HCT116 (cell line): ENCODE results near the gene CEACAM1. TPM values are rescaled to one million over a fixed set of nuclear protein-coding genes. Genes with fewer than 3 reads are reported as not detected.

Experiments
- ATAC-seq: fragments of 200-7000 bp; cut with Tn5 transposase; 2 replicates; pipeline ENCODE4 v1.9.1; 2020; ENCODE audit warnings: mild to moderate bottlenecking, moderate library complexity
- BruUV-seq: library from RNA; stranded (reverse); fragments of 400-500 nt; replicated peaks from 2 replicates; lab custom pipeline; 2021; lab: Mats Ljungman, UMichigan
- CTCF ChIA-PET: fragments of 300-600 bp; sonication (Branson Sonifier 250); formaldehyde crosslinking; loops from one replicate; lab custom pipeline; 2021; ENCODE audit warnings: antibody characterized with exemption; lab: Charles Lee
- POLR2A ChIA-PET: fragments of 300-600, 350-600 bp; sonication (Branson Sonifier 250); formaldehyde crosslinking; loops from one replicate; lab custom pipeline; 2021; ENCODE audit warnings: antibody characterized with exemption; lab: Charles Lee
- RAD21 ChIA-PET, 2 experiments: fragments of 300-600 bp; sonication (Branson Sonifier 250); formaldehyde crosslinking; loops; one replicate each; lab custom pipeline; 2023; ENCODE audit warnings: low total read pairs in 2 of 2; ENCODE audit not compliant: uncharacterized antibody in 2 of 2, unreplicated experiment in 2 of 2, low non-redundant PET in 1 of 2; lab: Charles Lee
- DNase-seq: peaks from one replicate; pipeline ENCODE4 v3.0.0-alpha.2; 2010; ENCODE audit warnings: low read depth, low spot score
- H2AFZ ChIP-seq: fragments of 200-600 bp; shearing (Covaris generic), sonication (generic); 2 replicates; pipeline ENCODE4 v1.6.1; 2017; ENCODE audit warnings: low read depth, mixed run types, mixed read lengths, antibody characterized with exemption, low read length; ENCODE audit not compliant: poor library complexity, severe bottlenecking
- H3K27ac ChIP-seq: 2 replicates; pipeline ENCODE4 v1.5.1; 2012; ENCODE audit warnings: low read depth, low read length
- H3K27me3 ChIP-seq: fragments of 200-600 bp; sonication (generic); 2 replicates; pipeline ENCODE4 v1.6.1; 2016; ENCODE audit warnings: mixed run types, low read length, mixed read lengths; ENCODE audit not compliant: insufficient read depth
- H3K36me3 ChIP-seq, 2 experiments: fragments of 200-500 bp in 1 of 2; fragments of 200-600 bp in 1 of 2; sonication (Bioruptor generic) in 1 of 2; sonication (generic) in 1 of 2; 2 replicates each; pipeline versions ENCODE4 v1.5.1 to v1.6.1; 2014 to 2016; ENCODE audit warnings: low read length in 2 of 2, inconsistent platforms in 1 of 2, mixed read lengths in 1 of 2, mixed run types in 1 of 2; ENCODE audit not compliant: insufficient read depth in 2 of 2, control insufficient read depth in 1 of 2
- H3K4me1 ChIP-seq, 2 experiments: fragments of 200-600 bp in 1 of 2; sonication (generic) in 1 of 2; 2 replicates each; pipeline versions ENCODE4 v1.5.1 to v1.6.1; 2012 to 2017; ENCODE audit warnings: low read length in 2 of 2, inconsistent platforms in 1 of 2, mild to moderate bottlenecking in 1 of 2, mixed read lengths in 1 of 2, mixed run types in 1 of 2, moderate library complexity in 1 of 2; ENCODE audit not compliant: insufficient read depth in 2 of 2, control insufficient read depth in 1 of 2
- H3K4me2 ChIP-seq: fragments of 200-600 bp; sonication (generic); 2 replicates; pipeline ENCODE4 v1.6.1; 2017; ENCODE audit warnings: mixed run types, low read length, mixed read lengths
- H3K4me3 ChIP-seq, 2 experiments: fragments of 200-600 bp in 1 of 2; sonication (generic) in 1 of 2; replicated peaks in 1 of 2; 2 replicates each; pipeline ENCODE4 v1.5.1; 2011 to 2016; ENCODE audit warnings: low read length in 2 of 2, control low read depth in 1 of 2, low read depth in 1 of 2, mild to moderate bottlenecking in 1 of 2, mixed read lengths in 1 of 2, mixed run types in 1 of 2
- H3K79me2 ChIP-seq: fragments of 200-600 bp; sonication (generic); 2 replicates; pipeline ENCODE4 v1.6.1; 2017; ENCODE audit warnings: mild to moderate bottlenecking, mixed run types, low read length, moderate library complexity, mixed read lengths; ENCODE audit not compliant: insufficient read depth
- H3K9ac ChIP-seq: fragments of 200-600 bp; sonication (generic); 2 replicates; pipeline ENCODE4 v1.6.1; 2016; ENCODE audit warnings: low read length, mixed read lengths
- H3K9me2 ChIP-seq: fragments of 200-600 bp; sonication (generic), shearing (Covaris generic); 2 replicates; pipeline ENCODE4 v1.6.1; 2017; ENCODE audit warnings: mixed run types, mild to moderate bottlenecking, moderate library complexity; ENCODE audit not compliant: insufficient read depth
- H3K9me3 ChIP-seq, 2 experiments: fragments of 200-500 bp in 1 of 2; fragments of 200-600 bp in 1 of 2; sonication (Bioruptor generic) in 1 of 2; sonication (generic) in 1 of 2; 2 replicates each; pipeline ENCODE4 v1.6.1; 2014 to 2017; ENCODE audit warnings: low read length in 2 of 2, mixed read lengths in 2 of 2, inconsistent platforms in 1 of 2, low read depth in 1 of 2, mild to moderate bottlenecking in 1 of 2, mixed run types in 1 of 2, moderate library complexity in 1 of 2; ENCODE audit not compliant: control insufficient read depth in 1 of 2, insufficient read depth in 1 of 2
- H4K20me1 ChIP-seq: fragments of 200-600 bp; sonication (generic), shearing (Covaris generic); 2 replicates; pipeline ENCODE4 v1.6.1; 2017; ENCODE audit warnings: mixed run types, mild to moderate bottlenecking, moderate library complexity; ENCODE audit not compliant: insufficient read depth
- CBX3 ChIP-seq: IDR thresholded peaks from 2 replicates; pipeline ENCODE4 v1.6.1; 2012; ENCODE audit warnings: low read depth
- CEBPB ChIP-seq: IDR thresholded peaks from 2 replicates; pipeline ENCODE4 v1.6.1; 2012; ENCODE audit warnings: low read depth
- EGR1 ChIP-seq: IDR thresholded peaks from 2 replicates; pipeline ENCODE4 v1.6.1; 2012; ENCODE audit warnings: low read depth
- ELF1 ChIP-seq: IDR thresholded peaks from 2 replicates; pipeline ENCODE4 v1.6.1; 2012; ENCODE audit warnings: low read depth, borderline replicate concordance
- EZH2 ChIP-seq: fragments of 200-600 bp; sonication (generic); IDR thresholded peaks from 2 replicates; pipeline ENCODE4 v1.6.1; 2017; ENCODE audit warnings: antibody characterized with exemption, mixed run types
- EZH2phosphoT487 ChIP-seq: fragments of 200-600 bp; IDR thresholded peaks from 2 replicates; pipeline ENCODE4 v1.6.1; 2018; ENCODE audit warnings: antibody characterized with exemption, borderline replicate concordance
- FOSL1 ChIP-seq: IDR thresholded peaks from 2 replicates; pipeline ENCODE4 v1.6.1; 2012; ENCODE audit warnings: low read depth
- JUND ChIP-seq: IDR thresholded peaks from 2 replicates; pipeline ENCODE4 v1.6.1; 2012
- POLR2A ChIP-seq: IDR thresholded peaks from 2 replicates; pipeline ENCODE4 v1.7.0; 2011; ENCODE audit warnings: borderline replicate concordance; ENCODE audit not compliant: insufficient read depth, insufficient read length; ENCODE audit errors: extremely low read depth
- POLR2AphosphoS5 ChIP-seq: IDR thresholded peaks from 2 replicates; pipeline ENCODE4 v1.6.1; 2011; ENCODE audit warnings: mild to moderate bottlenecking, low read depth, low read length, moderate library complexity
- RAD21 ChIP-seq: IDR thresholded peaks from 2 replicates; pipeline ENCODE4 v1.6.1; 2012; ENCODE audit warnings: low read depth, mild to moderate bottlenecking
- SIN3A ChIP-seq: IDR thresholded peaks from 2 replicates; pipeline ENCODE4 v1.6.1; 2012; ENCODE audit warnings: low read depth
- SP1 ChIP-seq: IDR thresholded peaks from 2 replicates; pipeline ENCODE4 v1.6.1; 2012; ENCODE audit warnings: low read depth
- SRF ChIP-seq: IDR thresholded peaks from 2 replicates; pipeline ENCODE4 v1.6.1; 2012; ENCODE audit warnings: low read depth
- TCF7L2 ChIP-seq: IDR thresholded peaks from 2 replicates; pipeline ENCODE4 v1.7.0; 2011; ENCODE audit warnings: borderline replicate concordance, inconsistent platforms; ENCODE audit not compliant: insufficient read depth, insufficient read length; ENCODE audit errors: extremely low read depth
- YY1 ChIP-seq: IDR thresholded peaks from 2 replicates; pipeline ENCODE4 v1.6.1; 2011; ENCODE audit warnings: low read length, low read depth, moderate library complexity, mild to moderate bottlenecking; ENCODE audit not compliant: insufficient replicate concordance; ENCODE audit errors: extremely low read depth
- ZBTB33 ChIP-seq: IDR thresholded peaks from 2 replicates; pipeline ENCODE4 v1.6.1; 2011; ENCODE audit warnings: mild to moderate bottlenecking, low read length, moderate library complexity; ENCODE audit not compliant: insufficient replicate concordance; ENCODE audit errors: extremely low read depth
- ZNF274 ChIP-seq: fragments of 200-500 bp; sonication (Bioruptor generic); IDR thresholded peaks from 2 replicates; pipeline ENCODE4 v1.6.1; 2014; ENCODE audit warnings: mild to moderate bottlenecking, low read depth, low read length, inconsistent platforms
- intact Hi-C: fragments of 100-400 bp; cut with micrococcal nuclease; formaldehyde crosslinking; loops from 2 replicates; pipeline ENCODE4 v1.10.0; 2022
- total RNA-seq: library from RNA; stranded (reverse); gene quantifications from one replicate; pipeline ENCODE4 v1.2.1, GENCODE V29; 2021; ENCODE audit not compliant: unreplicated experiment
- TF ChIP-seq, protein P1 (sequence below): IDR thresholded peaks from 2 replicates; pipeline ENCODE4 v1.6.1; 2012; ENCODE audit warnings: low read depth
- TF ChIP-seq, protein P2 (sequence below): IDR thresholded peaks from 2 replicates; pipeline ENCODE4 v1.6.1; 2012
- TF ChIP-seq, protein P3 (sequence below), 3 experiments: fragments of 200-600 bp in 1 of 3; sonication (generic) in 1 of 3; IDR thresholded peaks in 2 of 3; conservative IDR thresholded peaks in 1 of 3; 2 replicates each; pipeline ENCODE4 v1.5.1; 2012 to 2017; ENCODE audit warnings: low read depth in 2 of 3, low read length in 2 of 3, antibody characterized with exemption in 1 of 3, borderline replicate concordance in 1 of 3, control low read depth in 1 of 3, mild to moderate bottlenecking in 1 of 3, mixed read lengths in 1 of 3, mixed run types in 1 of 3, moderate library complexity in 1 of 3; ENCODE audit not compliant: insufficient read depth in 1 of 3

Gene CEACAM1
- total RNA-seq, 1 experiment from 2014 or later, result 1.2 TPM

DNA sequence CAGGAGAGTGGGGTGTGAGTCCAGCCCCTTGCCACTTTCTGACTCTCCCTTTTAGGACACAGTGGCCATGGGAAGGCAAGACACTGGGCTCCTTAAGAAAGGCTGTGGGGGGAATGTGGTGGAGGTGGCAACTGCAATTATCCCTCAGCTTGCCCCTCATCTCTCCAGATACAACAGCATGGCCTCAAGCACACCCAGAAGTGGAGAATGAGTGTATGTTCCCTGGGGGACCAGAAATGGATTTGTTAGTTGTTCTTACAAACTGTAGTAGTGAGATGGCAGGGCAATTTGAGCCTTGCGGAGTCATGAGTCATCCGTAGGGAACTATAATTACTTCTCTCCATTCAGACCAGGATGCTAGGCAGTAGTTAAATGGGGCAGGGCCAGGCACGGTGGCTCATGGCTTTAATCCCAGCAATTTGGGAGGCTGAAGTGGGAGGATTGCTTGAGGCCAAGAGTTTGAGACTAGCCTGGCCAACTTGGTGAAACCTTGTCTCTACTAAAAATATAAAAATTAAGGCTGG, 59.9 kb downstream of the CEACAM1 start:
- no TSS peak for BruUV-seq
- H3K9ac ChIP-seq, result 0 out of 2 replicates have a peak overlapping the region, but pooled peaks have one; percentile 16
- H3K27me3 ChIP-seq, result no peaks in the 10 kb centered on the region
- intact Hi-C loops, result no loop called here
- ChIA-PET RAD21 (no interaction called here), CTCF (interaction anchor here (0.7 kb wide), 1 partner anchor 28 kb away, joined by 3 read pairs; no protein-coding TSS in a partner anchor), POLR2A (no interaction called here)
- H3K4me2 ChIP-seq, result peak overlapping the region; percentile 80
- no peaks in the 10 kb centered on the region for H3K9me3 ChIP-seq
- H3K4me3 ChIP-seq, result peak overlapping the region in 1 of 2 experiments; percentile 37; a peak in 2 of 4 replicates
- ATAC-seq, result peak; percentile 90
- H2AFZ ChIP-seq, result peak overlapping the region; percentile 68
- H4K20me1 ChIP-seq, result no peaks in the 10 kb centered on the region
- peak overlapping the region; percentile 23; the same call in 1 of the 2 replicates for H3K27ac ChIP-seq
- peaks cover 36 to 55% of the 10 kb centered on the region in 2 experiments for H3K4me1 ChIP-seq
- DNase-seq, result peak; percentile 64
- no peaks in the 10 kb centered on the region for H3K79me2 ChIP-seq
- no peaks in the 10 kb centered on the region for H3K9me2 ChIP-seq
- no peaks in the 10 kb centered on the region for H3K36me3 ChIP-seq
- TF ChIP-seq EGR1 (no peak), EZH2 (no peak), JUND (peak; percentile 76), SIN3A (no peak), POLR2AphosphoS5 (no peak), CBX3 (peak; percentile 76; the same call in 1 of the 2 replicates), TCF7L2 (no peak), CEBPB (no peak), SP1 (peak; percentile 52; the same call in 1 of the 2 replicates), FOSL1 (peak; percentile 79), ZNF274 (no peak), POLR2A (no peak), SRF (no peak), ZBTB33 (no peak), ELF1 (no peak), EZH2phosphoT487 (no peak), RAD21 (no peak), YY1 (no peak)
- TF ChIP-seq, protein P1, sequence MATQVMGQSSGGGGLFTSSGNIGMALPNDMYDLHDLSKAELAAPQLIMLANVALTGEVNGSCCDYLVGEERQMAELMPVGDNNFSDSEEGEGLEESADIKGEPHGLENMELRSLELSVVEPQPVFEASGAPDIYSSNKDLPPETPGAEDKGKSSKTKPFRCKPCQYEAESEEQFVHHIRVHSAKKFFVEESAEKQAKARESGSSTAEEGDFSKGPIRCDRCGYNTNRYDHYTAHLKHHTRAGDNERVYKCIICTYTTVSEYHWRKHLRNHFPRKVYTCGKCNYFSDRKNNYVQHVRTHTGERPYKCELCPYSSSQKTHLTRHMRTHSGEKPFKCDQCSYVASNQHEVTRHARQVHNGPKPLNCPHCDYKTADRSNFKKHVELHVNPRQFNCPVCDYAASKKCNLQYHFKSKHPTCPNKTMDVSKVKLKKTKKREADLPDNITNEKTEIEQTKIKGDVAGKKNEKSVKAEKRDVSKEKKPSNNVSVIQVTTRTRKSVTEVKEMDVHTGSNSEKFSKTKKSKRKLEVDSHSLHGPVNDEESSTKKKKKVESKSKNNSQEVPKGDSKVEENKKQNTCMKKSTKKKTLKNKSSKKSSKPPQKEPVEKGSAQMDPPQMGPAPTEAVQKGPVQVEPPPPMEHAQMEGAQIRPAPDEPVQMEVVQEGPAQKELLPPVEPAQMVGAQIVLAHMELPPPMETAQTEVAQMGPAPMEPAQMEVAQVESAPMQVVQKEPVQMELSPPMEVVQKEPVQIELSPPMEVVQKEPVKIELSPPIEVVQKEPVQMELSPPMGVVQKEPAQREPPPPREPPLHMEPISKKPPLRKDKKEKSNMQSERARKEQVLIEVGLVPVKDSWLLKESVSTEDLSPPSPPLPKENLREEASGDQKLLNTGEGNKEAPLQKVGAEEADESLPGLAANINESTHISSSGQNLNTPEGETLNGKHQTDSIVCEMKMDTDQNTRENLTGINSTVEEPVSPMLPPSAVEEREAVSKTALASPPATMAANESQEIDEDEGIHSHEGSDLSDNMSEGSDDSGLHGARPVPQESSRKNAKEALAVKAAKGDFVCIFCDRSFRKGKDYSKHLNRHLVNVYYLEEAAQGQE, result no peak
- TF ChIP-seq, protein P2, sequence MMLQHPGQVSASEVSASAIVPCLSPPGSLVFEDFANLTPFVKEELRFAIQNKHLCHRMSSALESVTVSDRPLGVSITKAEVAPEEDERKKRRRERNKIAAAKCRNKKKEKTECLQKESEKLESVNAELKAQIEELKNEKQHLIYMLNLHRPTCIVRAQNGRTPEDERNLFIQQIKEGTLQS, result no peak; the same call in 1 of the 2 replicates
- TF ChIP-seq, protein P3, sequence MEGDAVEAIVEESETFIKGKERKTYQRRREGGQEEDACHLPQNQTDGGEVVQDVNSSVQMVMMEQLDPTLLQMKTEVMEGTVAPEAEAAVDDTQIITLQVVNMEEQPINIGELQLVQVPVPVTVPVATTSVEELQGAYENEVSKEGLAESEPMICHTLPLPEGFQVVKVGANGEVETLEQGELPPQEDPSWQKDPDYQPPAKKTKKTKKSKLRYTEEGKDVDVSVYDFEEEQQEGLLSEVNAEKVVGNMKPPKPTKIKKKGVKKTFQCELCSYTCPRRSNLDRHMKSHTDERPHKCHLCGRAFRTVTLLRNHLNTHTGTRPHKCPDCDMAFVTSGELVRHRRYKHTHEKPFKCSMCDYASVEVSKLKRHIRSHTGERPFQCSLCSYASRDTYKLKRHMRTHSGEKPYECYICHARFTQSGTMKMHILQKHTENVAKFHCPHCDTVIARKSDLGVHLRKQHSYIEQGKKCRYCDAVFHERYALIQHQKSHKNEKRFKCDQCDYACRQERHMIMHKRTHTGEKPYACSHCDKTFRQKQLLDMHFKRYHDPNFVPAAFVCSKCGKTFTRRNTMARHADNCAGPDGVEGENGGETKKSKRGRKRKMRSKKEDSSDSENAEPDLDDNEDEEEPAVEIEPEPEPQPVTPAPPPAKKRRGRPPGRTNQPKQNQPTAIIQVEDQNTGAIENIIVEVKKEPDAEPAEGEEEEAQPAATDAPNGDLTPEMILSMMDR (IDR thresholded peaks at IDR 0.05 in 2 of 3, conservative IDR thresholded peaks at IDR 0.05 in 1 of 3; ENCODE audit: borderline replicate concordance in 1 of 3, insufficient read depth in 1 of 3, low read depth in 2 of 3, low read length in 2 of 3), result no peak
